HepG2 (cell line): Measurements from ENCODE around the gene CNEP1R1. TPM values are rescaled to one million over a fixed set of nuclear protein-coding genes. Genes with fewer than 3 reads are reported as not detected.

Experiments used
- DBP ChIP-seq: sonication (generic); formaldehyde crosslinking; IDR thresholded peaks from 2 replicates; pipeline ENCODE4 v1.4.0; 2020; ENCODE audit warnings: missing genetic modification reagents; ENCODE audit errors: not compliant biosample characterization
- KDM5A ChIP-seq: fragments of 200-600 bp; sonication (generic); IDR thresholded peaks from 2 replicates; pipeline ENCODE4 v1.7.0; 2018; ENCODE audit warnings: antibody characterized with exemption, mild to moderate bottlenecking, low read length, borderline replicate concordance
- LBX2 ChIP-seq: sonication (generic); formaldehyde crosslinking; IDR thresholded peaks from 2 replicates; pipeline ENCODE4 v1.5.0; 2020; ENCODE audit warnings: missing genetic modification reagents, mild to moderate bottlenecking, borderline replicate concordance
- POGK ChIP-seq: sonication (generic); formaldehyde crosslinking; conservative IDR thresholded peaks from 2 replicates; pipeline ENCODE4 v1.8.0; 2022; ENCODE audit warnings: mild to moderate bottlenecking, moderate library complexity, missing genetic modification reagents
- SRSF1 ChIP-seq: fragments of 200-400 bp; formaldehyde crosslinking; optimal IDR thresholded peaks from 2 replicates; pipeline ENCODE3; 2017; ENCODE audit warnings: mild to moderate bottlenecking, low read depth, low read length, moderate library complexity
- TAF1 ChIP-seq: sonication (generic); formaldehyde crosslinking; IDR thresholded peaks from 2 replicates; pipeline ENCODE4 v1.4.0; 2020; ENCODE audit warnings: missing genetic modification reagents
- U2AF2 ChIP-seq: fragments of 200-400 bp; formaldehyde crosslinking; IDR thresholded peaks from 2 replicates; pipeline ENCODE4 v1.6.1; 2017; ENCODE audit warnings: low read depth, mild to moderate bottlenecking, low read length
- ZFX ChIP-seq: sonication (generic); formaldehyde crosslinking; IDR thresholded peaks from 2 replicates; pipeline ENCODE4 v1.4.0; 2020; ENCODE audit warnings: mild to moderate bottlenecking, low read depth, missing genetic modification reagents, moderate library complexity
- ZGPAT ChIP-seq: IDR thresholded peaks from 2 replicates; pipeline ENCODE4 v1.6.1; 2016; ENCODE audit warnings: mild to moderate bottlenecking
- ZNF205 ChIP-seq: IDR thresholded peaks from 2 replicates; pipeline ENCODE4 v1.6.1; 2018; ENCODE audit warnings: missing biosample characterization, missing genetic modification reagents
- ZNF407 ChIP-seq: sonication (generic); formaldehyde crosslinking; IDR thresholded peaks from one replicate; pipeline ENCODE4 v1.5.1; 2020; ENCODE audit warnings: mild to moderate bottlenecking, missing genetic modification reagents; ENCODE audit errors: not compliant biosample characterization
- ZNF414 ChIP-seq: sonication (generic); formaldehyde crosslinking; IDR thresholded peaks from 2 replicates; pipeline ENCODE4 v1.5.0; 2020; ENCODE audit warnings: missing genetic modification reagents
- ZNF644 ChIP-seq: IDR thresholded peaks from 2 replicates; pipeline ENCODE4 v1.6.1; 2016; ENCODE audit warnings: low read depth
- ZNF788 ChIP-seq: sonication (generic); formaldehyde crosslinking; IDR thresholded peaks from 2 replicates; pipeline ENCODE4 v1.5.0; 2020; ENCODE audit warnings: mild to moderate bottlenecking, missing genetic modification reagents, borderline replicate concordance
- polyA plus RNA-seq, 8 experiments: library from polyadenylated mRNA; depleted of rRNA in 3 of 8; stranded (reverse) in 7 of 8; unstranded in 1 of 8; fragments of >200 nt; fragmentation: Illumina TruSeq in 4 of 8; extraction: Trizol in 4 of 8; gene quantifications; 2 replicates each; pipeline versions ENCODE4 v1.2.1 to v1.2.3, GENCODE V29; 2011 to 2016; ENCODE audit warnings: low read depth in 4 of 8, missing spikeins in 1 of 8, mixed read lengths in 1 of 8; ENCODE audit not compliant: insufficient read depth in 1 of 8
- total RNA-seq, 5 experiments: library from RNA; depleted of rRNA; stranded (reverse); fragments of >200 nt; fragmentation: Illumina TruSeq; extraction: Trizol; gene quantifications; 2 replicates each; pipeline ENCODE4 v1.2.3, GENCODE V29; 2016; ENCODE audit warnings: low read depth in 1 of 5

The CNEP1R1 gene
- total and polyA plus RNA-seq, 2 of the 13 experiments (the other 11 are each of a cell fraction or from before 2014, with no cell fraction given), result 23.6 to 26.8 TPM

- TF ChIP-seq POGK, result peak; percentile 95
- TF ChIP-seq SRSF1, result peak; percentile 30
- peak; percentile 70; the same call in 1 of the 2 replicates for TF ChIP-seq ZNF205 (CRISPR knock-in tag)
- no peak; the same call in 1 of the 2 replicates for TF ChIP-seq ZNF788 (CRISPR knock-in tag)
- TF ChIP-seq DBP (CRISPR knock-in tag), result no peak
- TF ChIP-seq U2AF2, result no peak
- TF ChIP-seq ZNF644 (CRISPR knock-in tag), result peak; percentile 45; the same call in 1 of the 2 replicates
- TF ChIP-seq KDM5A, result peak; percentile 35; the same call in 1 of the 2 replicates
- TF ChIP-seq ZNF414 (CRISPR knock-in tag), result peak; percentile 88
- TF ChIP-seq ZGPAT (CRISPR knock-in tag), result peak; percentile 95
- TF ChIP-seq TAF1 (CRISPR knock-in tag), result peak; percentile 85
- peak; percentile 61 for TF ChIP-seq LBX2 (CRISPR knock-in tag)
- TF ChIP-seq ZFX (CRISPR knock-in tag), result peak; percentile 88
- peak; percentile 72 for TF ChIP-seq ZNF407 (CRISPR knock-in tag)
Measured at GRCh38 chr16:50065624-50066481, 40.8 kb downstream of the CNEP1R1 start, which contains the start of gene HEATR3 (continued).
